HepG2 (cell line): ENCODE results near the gene CCDC97. TPM values are rescaled to one million over a fixed set of nuclear protein-coding genes. Genes with fewer than 3 reads are reported as not detected.
A peak's percentile ranks its signal among the peaks of the same experiment; 100 is the strongest.

Experiments
- EEA1 ChIP-seq: sonication (generic); formaldehyde crosslinking; IDR thresholded peaks from 2 replicates; pipeline ENCODE4 v1.5.1; 2020; ENCODE audit warnings: mild to moderate bottlenecking, missing genetic modification reagents, borderline replicate concordance
- KAT8 ChIP-seq: IDR thresholded peaks from 2 replicates; pipeline ENCODE4 v1.6.1; 2016; ENCODE audit warnings: missing genetic modification reagents, missing compliant biosample characterization
- MXD1 ChIP-seq: sonication (generic); formaldehyde crosslinking; IDR thresholded peaks from 2 replicates; pipeline ENCODE4 v1.4.0; 2020; ENCODE audit warnings: mild to moderate bottlenecking, missing genetic modification reagents
- NFE2L1 ChIP-seq: sonication (generic); formaldehyde crosslinking; IDR thresholded peaks from 2 replicates; pipeline ENCODE4 v1.4.0; 2020; ENCODE audit warnings: missing genetic modification reagents, mild to moderate bottlenecking, borderline replicate concordance
- SMARCC2 ChIP-seq: fragments of 450-650 bp; IDR thresholded peaks from 2 replicates; pipeline ENCODE4 v1.6.1; 2017; ENCODE audit warnings: antibody characterized with exemption, mild to moderate bottlenecking
- SMC3 ChIP-seq: IDR thresholded peaks from 2 replicates; pipeline ENCODE4 v1.6.1; 2011; ENCODE audit warnings: low read length, improper control_type of control experiment
- SSRP1 ChIP-seq: IDR thresholded peaks from 2 replicates; pipeline ENCODE4 v1.6.1; 2016; ENCODE audit warnings: control low read depth
- TBX2 ChIP-seq: sonication (generic); formaldehyde crosslinking; IDR thresholded peaks from 2 replicates; pipeline ENCODE4 v1.5.0; 2020; ENCODE audit warnings: missing genetic modification reagents, mild to moderate bottlenecking, borderline replicate concordance
- TFDP1 ChIP-seq: IDR thresholded peaks from 2 replicates; pipeline ENCODE4 v1.6.1; 2016; ENCODE audit warnings: missing compliant biosample characterization, missing genetic modification reagents, borderline replicate concordance
- THAP7 ChIP-seq: sonication (generic); formaldehyde crosslinking; IDR thresholded peaks from 2 replicates; pipeline ENCODE4 v1.8.1; 2023; ENCODE audit warnings: mild to moderate bottlenecking, missing genetic modification reagents
- ZMYM2 ChIP-seq: sonication (generic); formaldehyde crosslinking; IDR thresholded peaks from 2 replicates; pipeline ENCODE4 v1.8.0; 2022; ENCODE audit warnings: mild to moderate bottlenecking, missing genetic modification reagents
- ZNF142 ChIP-seq: sonication (generic); formaldehyde crosslinking; IDR thresholded peaks from 2 replicates; pipeline ENCODE4 v1.4.0; 2020; ENCODE audit warnings: missing genetic modification reagents
- ZNF263 ChIP-seq: sonication (generic); formaldehyde crosslinking; IDR thresholded peaks from 2 replicates; pipeline ENCODE4 v1.4.0; 2020; ENCODE audit warnings: missing genetic modification reagents
- ZNF577 ChIP-seq: sonication (generic); formaldehyde crosslinking; IDR thresholded peaks from 2 replicates; pipeline ENCODE4 v1.4.0; 2020; ENCODE audit warnings: mild to moderate bottlenecking, low read depth, missing genetic modification reagents, borderline replicate concordance
- ZNF720 ChIP-seq: sonication (generic); formaldehyde crosslinking; IDR thresholded peaks from 2 replicates; pipeline ENCODE4 v1.4.0; 2020; ENCODE audit warnings: missing genetic modification reagents
- ZNF75D ChIP-seq: sonication (generic); formaldehyde crosslinking; IDR thresholded peaks from 2 replicates; pipeline ENCODE4 v1.8.1; 2023; ENCODE audit warnings: missing genetic modification reagents, mild to moderate bottlenecking, borderline replicate concordance
- ZNF850 ChIP-seq: sonication (generic); formaldehyde crosslinking; conservative IDR thresholded peaks from 2 replicates; pipeline ENCODE4 v1.9.0; 2021; ENCODE audit warnings: mild to moderate bottlenecking, missing genetic modification reagents
- polyA plus RNA-seq, 8 experiments: library from polyadenylated mRNA; depleted of rRNA in 3 of 8; stranded (reverse) in 7 of 8; unstranded in 1 of 8; fragments of >200 nt; fragmentation: Illumina TruSeq in 4 of 8; extraction: Trizol in 4 of 8; gene quantifications; 2 replicates each; pipeline versions ENCODE4 v1.2.1 to v1.2.3, GENCODE V29; 2011 to 2016; ENCODE audit warnings: low read depth in 4 of 8, missing spikeins in 1 of 8, mixed read lengths in 1 of 8; ENCODE audit not compliant: insufficient read depth in 1 of 8
- total RNA-seq, 5 experiments: library from RNA; depleted of rRNA; stranded (reverse); fragments of >200 nt; fragmentation: Illumina TruSeq; extraction: Trizol; gene quantifications; 2 replicates each; pipeline ENCODE4 v1.2.3, GENCODE V29; 2016; ENCODE audit warnings: low read depth in 1 of 5
- TF ChIP-seq, protein P1 (sequence below): sonication (generic); formaldehyde crosslinking; IDR thresholded peaks from 2 replicates; pipeline ENCODE4 v1.4.0; 2020; ENCODE audit warnings: missing genetic modification reagents, borderline replicate concordance

The CCDC97 gene
- total and polyA plus RNA-seq, 2 of the 13 experiments (the other 11 are each of a cell fraction or from before 2014, with no cell fraction given) = 6.2 to 7.3 TPM

- TF ChIP-seq, protein P1, sequence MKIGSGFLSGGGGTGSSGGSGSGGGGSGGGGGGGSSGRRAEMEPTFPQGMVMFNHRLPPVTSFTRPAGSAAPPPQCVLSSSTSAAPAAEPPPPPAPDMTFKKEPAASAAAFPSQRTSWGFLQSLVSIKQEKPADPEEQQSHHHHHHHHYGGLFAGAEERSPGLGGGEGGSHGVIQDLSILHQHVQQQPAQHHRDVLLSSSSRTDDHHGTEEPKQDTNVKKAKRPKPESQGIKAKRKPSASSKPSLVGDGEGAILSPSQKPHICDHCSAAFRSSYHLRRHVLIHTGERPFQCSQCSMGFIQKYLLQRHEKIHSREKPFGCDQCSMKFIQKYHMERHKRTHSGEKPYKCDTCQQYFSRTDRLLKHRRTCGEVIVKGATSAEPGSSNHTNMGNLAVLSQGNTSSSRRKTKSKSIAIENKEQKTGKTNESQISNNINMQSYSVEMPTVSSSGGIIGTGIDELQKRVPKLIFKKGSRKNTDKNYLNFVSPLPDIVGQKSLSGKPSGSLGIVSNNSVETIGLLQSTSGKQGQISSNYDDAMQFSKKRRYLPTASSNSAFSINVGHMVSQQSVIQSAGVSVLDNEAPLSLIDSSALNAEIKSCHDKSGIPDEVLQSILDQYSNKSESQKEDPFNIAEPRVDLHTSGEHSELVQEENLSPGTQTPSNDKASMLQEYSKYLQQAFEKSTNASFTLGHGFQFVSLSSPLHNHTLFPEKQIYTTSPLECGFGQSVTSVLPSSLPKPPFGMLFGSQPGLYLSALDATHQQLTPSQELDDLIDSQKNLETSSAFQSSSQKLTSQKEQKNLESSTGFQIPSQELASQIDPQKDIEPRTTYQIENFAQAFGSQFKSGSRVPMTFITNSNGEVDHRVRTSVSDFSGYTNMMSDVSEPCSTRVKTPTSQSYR (CRISPR knock-in tag) = no peak
- TF ChIP-seq ZNF75D (CRISPR knock-in tag) (no peak), ZNF720 (no peak), TFDP1 (CRISPR knock-in tag) (peak; percentile 16; the same call in 1 of the 2 replicates), NFE2L1 (CRISPR knock-in tag) (no peak; the same call in 1 of the 2 replicates), ZNF142 (CRISPR knock-in tag) (peak; percentile 75; the same call in 1 of the 2 replicates), TBX2 (no peak), SMC3 (no peak; the same call in 1 of the 2 replicates), ZNF577 (CRISPR knock-in tag) (no peak), ZMYM2 (CRISPR knock-in tag) (no peak), SSRP1 (CRISPR knock-in tag) (no peak), ZNF263 (CRISPR knock-in tag) (peak; percentile 66; the same call in 1 of the 2 replicates), EEA1 (CRISPR knock-in tag) (no peak), ZNF850 (CRISPR knock-in tag) (no peak), SMARCC2 (no peak), MXD1 (CRISPR knock-in tag) (0 out of 2 replicates have a peak, but pooled peaks have one; percentile 34), KAT8 (peak; percentile 63; the same call in 1 of the 2 replicates), THAP7 (CRISPR knock-in tag) (no peak)
These were observed 42.9 kb downstream of the CCDC97 start (continued) for GRCh38 chr19:41352609-41353465.
